Measurements from ENCODE around the gene MAFB.

MAFB gene

DNA sequence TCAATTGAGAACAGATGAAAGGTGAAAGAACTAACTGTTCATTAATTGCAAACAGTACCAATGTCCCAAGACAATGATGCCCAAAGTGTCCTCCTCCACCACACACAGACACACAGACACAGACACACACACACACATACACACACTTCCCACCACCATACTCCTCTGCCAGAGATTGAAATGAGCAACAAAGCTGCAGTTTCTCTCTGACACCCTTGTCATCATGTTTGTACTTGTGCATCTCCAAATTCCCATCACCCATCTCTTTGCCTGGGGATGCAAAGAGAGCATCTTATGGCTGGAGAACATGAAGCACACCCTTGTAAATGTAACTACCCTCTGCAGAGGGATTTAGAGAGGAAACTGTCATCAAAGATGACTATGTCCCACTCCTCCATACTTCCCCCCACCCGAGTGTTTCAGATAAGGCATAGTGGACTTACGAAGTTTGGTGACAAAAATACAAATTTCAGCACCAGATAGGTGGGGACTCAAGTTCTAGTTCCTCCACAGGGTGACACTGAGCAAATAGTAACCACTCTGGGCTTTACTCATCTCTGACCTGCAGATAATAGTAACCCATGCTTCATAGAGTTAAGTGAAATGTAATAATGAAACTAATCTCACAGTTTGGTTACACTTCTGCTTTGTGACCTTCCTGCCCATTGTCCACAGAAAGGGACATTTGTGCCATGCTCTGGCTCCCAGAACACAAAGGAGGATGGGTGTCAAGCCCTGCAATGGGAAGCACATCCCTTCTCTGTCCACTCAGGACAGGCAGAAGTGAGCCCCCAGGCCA lies 8.7 kb downstream of the MAFB start:
- no peak for DNase-seq

DNA sequence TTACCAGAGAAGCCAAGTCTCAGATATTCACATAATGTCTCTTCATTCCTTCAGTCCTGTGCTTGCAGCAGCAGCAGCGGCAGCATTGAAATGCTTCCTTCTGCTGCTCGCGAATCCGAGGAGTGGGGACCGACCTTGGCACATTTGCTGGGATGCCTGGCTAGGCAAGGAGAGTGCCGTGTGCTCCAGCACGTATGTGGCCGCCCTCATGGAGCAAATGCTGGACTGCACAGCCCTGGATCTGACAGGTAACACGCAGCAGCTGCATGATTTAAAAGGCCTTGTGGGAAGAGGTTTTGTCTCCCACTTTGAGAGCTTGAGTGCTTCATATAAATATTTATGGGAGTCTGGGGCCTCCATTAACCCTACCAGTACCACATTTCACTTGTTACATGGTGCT lies 9.9 kb downstream of the MAFB start:
- DNase-seq: no peak

DNA sequence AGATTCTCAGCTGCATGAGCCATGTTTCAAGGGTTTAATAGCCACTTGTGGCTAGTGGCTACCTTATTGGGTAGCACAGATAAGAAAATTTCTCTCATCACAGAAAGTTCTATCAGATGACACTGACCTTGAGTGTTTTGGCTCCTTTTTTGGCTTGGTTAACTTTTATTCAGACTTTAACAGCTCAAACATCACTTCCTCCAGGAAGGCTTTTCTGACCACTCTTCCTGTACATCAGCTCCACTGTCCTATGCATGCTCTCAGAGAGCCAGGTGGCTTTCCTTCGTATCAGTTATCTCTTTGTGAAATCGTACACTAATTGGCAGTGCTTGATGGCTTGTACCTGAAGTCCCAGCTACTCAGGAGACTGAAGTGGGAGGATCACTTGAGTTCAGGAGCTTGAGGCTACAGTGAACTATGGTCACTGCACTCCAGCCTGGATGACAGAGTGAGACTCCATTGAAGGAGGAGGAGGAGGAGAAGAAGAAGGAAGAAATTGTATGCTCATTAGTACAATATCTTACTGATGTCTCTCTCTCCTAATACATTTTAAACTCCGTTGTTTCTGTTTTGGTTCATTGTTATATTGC lies 10.7 kb downstream of the MAFB start:
- DNase-seq: no peak

DNA sequence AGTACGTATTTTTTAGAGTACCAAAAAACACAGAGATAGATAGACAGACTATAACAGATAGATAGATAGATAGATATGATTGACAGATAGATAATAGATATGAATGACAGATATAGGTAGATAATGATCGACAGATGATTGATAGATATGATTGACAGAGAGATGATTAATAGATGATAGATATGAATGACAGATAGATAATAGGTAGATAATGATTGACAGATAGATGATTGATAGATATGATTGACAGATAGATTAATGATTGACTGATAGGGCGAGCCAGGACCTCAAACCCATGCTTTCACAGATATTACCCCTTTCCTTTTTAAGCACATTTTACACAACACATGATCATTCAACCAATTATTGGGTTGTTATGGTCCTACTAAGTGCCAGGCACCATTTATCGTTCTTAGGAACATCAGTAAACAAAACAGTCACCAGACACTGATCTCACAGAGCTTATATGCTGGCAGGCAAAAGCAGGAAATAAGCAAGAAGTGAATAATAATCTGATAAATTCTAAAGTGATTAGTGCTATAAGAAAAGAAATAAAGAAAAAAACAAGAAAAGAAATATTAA lies 11.6 kb downstream of the MAFB start:
- DNase-seq: no peak

DNA sequence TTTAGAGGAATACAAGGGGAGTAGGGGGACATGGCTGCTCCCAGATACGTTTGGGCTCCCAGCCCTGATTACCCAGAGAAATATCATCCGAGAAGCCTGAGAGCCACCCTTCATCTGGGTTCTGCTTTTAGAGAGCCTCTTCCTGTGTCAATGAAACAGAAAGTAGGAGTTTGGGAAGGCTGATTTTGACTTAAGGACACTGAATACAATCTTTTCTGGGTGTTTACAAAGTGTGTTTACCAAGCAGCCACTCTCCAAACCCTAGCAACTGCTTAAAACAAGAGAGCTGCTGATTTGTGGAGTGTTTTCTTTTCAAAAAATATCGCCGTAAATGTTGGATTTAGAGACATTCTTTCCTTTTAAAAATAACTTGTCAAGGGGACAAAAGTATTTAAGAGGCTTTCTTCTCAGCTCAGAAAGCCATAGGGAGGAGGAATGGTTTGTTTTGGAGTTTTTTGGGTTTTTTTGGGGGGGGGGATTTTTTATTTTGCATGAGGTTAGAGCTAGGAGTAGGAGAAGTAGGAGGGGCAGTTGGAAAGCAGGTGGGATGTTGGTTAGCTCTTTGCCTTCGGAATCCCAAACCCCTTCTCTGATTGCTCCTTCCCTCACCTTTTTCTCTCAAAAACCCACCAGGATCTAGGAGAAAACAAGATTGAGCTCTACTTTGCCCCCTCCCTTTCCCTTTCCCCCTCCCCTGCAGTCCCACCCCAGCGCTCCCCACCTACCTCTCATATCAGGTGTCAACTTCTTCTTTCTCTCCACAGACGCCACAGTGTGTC lies 12.4 kb downstream of the MAFB start:
- no peak for DNase-seq

DNA sequence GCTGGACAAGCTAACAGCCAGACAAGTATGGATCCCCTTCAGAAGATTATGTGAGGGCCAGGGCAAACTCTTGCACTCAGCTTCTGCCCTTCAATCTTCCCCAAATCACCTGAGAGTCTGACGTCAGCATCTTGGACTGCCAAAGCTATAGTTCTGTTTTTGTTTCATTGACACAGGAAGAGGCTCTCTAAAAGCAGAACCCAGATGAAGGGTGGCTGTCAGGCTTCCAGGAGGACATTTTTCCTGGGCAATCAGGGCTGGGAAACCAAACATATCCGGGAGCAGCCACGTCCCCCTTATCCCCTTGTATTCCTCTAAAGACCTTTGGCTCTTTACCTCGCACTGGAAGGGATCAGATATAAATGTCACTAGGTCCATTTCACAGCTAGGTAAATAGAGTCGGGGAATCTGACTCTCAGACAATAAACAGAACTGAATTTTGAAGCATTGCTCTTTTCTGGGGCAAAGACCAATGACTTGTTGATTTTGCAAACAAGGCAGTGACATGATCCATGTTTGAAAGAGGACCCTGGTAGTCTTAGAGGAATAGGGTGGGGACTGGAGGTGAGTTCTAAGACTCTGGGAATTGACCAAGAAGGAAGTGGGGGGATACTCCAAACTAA lies 13.3 kb downstream of the MAFB start:
- DNase-seq: no peak

DNA sequence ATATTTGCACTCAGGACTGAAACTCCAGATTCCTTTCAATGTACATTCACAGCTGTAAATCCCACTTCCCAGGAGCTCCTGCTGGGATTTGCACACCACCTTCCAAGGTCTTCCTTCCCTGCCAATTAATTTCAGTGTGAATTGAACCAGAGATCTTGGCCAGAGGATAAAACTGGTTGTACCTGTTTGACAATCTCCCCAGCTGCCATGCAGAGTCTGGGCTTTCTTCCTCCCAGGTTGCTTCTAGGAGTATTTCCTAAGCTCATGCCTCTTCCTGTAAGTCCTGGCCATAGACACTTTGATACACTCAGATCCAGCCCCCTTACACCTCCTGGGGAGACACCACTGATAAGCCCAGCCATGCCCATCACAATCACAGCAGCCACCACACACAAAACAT lies 15.6 kb downstream of the MAFB start:
- no peak for DNase-seq

DNA sequence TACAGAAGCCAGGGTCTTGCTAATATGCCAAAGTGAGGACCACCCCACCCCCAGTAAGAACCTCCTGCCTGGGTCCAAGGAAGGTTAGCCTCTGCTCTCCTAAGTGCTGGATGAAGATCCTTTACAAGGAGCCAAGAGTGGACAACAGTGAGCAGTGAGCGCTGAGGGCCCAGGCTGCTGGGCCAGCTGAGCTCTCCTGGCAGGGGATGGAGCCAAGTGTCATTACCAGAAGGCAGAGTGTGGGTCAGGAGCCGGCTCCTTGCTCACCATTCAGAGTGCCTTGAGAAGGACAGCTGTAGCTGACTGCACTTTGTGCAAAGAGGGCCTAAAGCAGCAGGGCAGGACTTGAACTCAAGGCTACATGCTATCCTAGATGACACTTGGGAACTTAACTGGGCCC lies 16.9 kb downstream of the MAFB start:
- DNase-seq: no peak

DNA sequence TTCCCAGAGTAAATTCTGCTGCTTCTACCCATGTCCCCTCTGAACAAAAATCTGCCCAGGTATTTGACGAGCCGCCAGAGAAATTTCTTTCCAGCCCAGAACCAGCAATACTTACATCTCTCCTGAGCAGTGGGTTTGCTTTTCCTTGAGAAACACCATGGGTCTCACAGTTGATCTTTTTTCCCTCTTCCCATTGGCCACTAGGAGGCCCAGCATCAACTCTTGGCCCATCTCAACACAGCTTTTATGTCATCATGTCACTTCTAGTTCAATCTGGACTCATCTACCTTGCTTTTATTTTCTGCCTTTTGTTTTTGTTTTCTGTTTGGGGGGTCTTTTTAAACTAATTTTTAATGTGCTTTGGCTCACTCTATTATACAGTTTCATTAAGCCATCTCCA lies 18.8 kb downstream of the MAFB start:
- no peak for DNase-seq

DNA sequence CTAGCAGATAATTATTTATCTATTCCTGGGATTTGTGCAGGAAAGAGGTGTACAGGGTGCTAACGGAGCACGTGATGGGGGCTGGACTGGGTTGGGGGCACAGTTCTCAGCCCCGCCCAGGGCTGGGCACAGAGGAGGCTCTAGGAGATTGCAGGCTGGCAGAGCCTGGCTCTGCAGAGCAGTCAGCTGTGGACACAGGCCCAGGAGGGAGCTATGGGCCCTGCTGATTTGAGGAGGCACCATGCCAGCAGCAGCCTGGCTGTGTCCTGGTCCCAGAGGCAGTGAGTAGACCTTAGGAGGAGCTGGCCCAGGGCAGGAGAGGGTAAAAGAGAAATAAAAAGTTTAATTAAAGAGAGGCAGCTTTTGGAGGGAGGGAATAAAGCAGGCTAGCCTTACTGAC lies 19.3 kb downstream of the MAFB start:
- DNase-seq: no peak

DNA sequence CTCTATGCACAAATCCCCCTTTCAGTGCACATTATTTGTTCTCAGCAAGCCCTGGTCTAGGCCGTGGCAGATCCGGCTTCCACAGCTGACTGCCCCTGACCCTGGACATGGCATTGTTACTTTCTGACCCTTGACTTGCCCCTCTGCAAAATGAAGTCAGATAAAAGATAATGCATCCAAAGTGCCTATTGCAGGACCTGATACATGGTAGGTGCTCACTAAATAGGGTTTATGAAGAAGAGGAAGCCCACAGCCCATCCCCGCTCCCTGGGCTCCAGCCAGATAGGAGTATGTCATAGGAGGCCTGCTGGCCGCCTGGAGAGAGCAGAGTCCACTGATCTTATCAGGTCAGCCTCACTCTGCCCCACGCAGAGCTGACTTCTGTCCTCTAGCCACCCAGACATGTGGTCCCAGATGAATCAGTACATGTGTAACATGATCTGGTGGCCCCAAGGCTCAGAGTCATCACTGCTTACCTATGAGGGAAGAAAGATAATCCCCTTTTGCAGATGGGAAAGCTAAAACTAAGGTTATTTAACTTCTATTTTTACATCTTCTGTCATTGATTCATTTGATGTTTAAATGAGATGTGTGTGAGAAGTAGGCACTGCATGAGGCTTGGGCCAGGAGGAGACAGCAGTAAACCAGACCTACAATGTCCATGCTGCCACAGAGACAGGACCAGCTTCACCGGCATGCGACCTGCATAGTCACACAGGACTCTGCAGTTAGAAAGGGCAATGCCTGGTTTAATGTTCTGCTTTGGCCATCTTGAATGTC lies 20.4 kb downstream of the MAFB start:
- no peak for DNase-seq

DNA sequence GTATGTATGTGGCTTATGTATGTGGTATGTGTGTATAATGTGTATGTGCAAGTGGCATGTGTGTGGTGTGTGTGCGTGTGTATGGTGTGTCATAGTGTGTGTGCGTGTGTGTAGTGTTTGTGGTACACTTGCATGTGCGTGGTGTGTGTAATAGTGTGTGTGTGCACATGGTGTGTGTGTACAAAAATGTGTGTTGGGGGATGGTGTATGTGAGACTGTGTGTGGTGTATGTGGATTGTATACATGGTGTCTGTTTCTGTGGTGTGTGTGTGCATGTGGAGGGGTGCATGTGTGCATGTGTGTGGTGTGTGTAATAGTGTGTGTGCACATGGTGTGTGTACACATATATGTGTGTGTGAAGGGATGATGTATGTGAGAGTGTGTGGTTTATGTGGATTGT lies 21.5 kb downstream of the MAFB start:
- DNase-seq: no peak

DNA sequence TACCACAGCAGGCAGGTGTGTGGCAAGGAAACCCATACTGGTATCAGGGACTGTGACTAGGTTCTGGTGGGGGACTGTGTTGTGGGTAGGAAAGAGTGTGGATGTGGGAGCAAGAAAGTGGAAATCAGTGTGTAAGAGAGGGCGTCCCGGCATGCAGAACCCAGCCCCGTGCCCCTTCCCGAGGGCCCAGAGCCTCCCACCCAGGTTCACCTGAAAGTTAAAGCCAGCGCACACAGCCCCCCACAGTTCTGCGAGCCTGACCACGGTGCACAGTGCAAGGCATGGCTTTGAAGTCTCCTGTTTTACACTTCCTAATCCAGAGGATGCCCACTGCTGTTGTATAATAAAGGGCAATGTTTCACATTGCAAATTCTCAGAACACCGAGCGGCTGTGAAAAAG lies 22.7 kb downstream of the MAFB start:
- no peak for DNase-seq

DNA sequence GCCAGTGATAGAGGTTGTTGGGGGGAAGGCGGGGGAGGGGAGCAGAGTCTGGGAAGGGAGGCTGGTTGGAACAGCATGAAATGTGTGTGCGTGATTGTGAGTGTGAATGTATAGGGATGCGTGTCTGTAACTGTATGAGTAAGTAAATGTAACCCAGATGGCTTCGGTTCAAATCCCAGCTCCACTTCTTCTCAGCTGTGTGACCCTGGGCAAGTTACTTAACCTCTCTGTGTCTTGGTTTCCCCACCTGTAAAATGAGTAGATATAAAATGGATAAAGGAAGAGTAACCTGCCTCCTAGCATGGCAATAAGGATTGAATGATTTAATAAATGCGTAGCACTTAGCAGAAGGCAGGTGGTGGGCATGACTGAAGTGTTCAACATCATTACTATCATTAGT lies 24.1 kb downstream of the MAFB start:
- no peak for DNase-seq

DNA sequence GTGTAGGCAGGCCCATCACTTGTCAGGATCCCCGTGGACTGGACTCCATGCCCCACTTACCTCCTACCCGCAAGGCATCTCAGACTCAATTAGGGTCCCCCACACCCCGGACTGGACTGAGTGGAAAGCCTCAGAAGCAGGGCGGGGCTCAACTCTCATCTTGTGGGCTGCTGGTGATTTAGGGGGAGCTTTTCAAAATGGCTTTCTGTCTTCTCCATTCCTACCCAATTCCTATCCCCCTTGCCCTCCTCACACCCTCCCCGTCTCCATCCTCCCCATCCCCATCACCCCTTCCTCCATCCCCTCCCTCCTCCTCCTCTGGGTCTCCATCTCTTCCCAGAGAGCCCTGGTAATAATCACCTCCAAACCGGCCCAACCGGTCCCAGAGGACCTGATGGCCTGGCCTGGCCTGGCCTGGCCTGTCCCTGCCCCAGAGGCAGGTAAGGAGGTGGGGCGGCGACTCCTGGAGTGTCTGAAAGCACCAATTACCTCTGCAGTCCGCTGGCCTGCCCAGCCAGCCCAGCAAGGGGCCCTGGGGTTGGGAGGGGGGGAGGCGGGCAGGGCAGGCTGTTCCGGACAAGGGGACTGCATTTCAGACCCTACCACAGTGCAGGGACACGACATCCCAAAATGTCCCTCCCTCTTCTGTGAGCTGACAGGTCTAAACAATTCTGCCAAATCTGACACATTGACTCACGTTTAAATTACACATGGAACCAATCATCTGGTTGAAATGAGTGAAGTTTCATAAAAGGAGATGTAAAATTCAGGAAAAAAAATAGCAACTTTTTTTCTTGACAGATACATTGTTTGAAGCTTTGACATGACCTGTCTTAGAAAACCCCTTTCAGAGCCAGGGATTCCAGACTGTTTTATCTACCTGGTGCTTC lies 24.8 kb downstream of the MAFB start:
- DNase-seq: no peak

DNA sequence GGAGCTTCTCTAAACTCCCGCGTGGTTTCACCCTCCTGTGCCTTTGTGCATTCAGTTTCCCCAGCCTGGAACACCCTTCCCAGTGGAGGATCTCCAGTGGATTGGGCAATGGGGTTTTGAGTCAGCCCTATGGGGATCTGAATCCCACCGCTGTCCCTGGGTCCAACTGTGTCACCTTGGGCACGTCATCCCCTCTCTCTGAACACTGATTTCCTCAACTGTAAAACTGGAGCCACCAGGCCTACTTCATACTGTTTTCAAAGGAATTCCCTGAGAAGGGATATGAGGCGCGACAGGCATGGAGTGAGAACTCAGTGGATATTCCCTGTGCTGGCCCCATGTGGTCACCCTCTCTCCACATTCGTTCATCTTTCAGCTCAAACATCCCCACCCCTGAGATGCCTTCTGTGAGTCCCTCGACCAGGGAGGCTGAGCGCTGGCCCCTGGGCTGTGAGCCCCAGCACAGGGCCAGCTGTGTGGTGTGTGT lies 25.7 kb downstream of the MAFB start:
- no peak for DNase-seq

DNA sequence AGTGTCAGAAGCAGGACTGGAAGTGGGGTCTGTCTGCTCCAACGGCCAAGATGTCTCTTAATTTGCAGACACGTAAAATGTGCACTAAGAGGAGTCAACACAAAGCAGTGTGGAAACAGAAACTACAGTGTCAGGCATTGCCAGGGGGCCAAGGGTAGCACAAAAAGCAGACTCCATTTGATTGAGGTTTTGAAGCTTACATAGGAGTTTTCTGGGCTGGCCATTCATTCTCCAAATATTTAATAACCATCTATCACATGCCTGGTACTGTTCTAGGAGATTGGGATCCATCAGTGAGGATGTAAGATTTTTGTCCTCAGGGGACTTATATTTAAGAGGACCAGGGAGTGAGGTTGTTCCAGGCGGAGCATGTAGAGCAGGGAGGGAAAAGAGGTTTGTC lies 29.5 kb downstream of the MAFB start:
- DNase-seq: no peak

DNA sequence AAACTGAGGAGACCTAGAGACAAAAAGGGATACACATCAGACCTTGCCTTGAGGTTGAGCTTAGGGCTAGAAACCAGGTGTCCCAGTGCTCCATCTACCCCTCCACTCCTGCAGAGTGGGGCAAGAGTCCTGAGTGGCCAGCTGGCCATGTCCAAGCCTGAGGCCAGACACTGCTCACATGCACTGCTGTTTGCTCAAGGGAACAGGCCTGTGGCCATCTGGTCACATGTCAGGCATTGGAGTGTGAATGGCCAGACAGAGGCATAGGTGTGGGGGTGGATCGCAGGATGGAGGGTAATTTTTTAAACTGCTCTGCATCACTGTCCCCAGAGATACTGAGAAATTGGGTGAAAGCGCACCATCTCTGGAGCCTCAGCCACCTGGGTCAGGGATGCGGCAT lies 30.5 kb downstream of the MAFB start:
- DNase-seq: no peak

DNA sequence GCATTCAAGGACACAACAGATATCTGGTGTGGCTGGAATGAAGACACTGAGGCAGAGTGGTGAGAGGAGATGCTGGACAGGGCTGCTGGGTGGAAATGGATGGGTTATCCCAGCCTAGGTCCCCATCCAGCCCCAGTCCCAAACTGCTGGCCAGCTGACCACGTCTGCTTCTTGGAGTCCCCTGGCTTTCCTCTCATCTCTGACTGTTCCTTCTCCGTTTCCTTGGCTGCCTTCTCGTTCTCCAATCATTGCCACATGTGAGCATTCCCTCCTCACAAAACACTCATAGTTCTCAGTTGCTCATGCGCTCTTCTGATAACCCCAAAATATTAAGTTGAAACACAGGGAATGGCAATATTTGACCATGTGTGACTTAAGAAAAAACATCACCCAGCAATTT lies 31.5 kb downstream of the MAFB start:
- no peak for DNase-seq

DNA sequence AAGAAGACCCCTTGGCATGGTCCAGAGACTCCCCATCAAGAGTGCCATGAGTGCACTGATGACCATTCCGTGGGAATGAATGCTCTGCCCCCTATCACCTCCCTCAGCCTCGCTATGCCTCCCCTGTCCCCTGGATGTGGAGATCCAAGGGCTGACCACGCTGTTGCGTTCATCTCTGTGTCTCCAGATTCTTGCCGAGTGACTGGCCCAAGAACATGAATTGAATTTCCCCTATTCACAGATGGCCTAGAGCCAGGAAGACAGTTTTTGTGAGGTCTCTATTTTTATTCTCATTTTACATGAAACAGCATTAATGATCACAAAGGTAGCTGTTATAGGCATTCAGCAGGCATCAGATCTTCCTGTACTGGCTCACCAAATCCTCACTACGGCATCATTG lies 33.6 kb downstream of the MAFB start:
- no peak for DNase-seq

DNA sequence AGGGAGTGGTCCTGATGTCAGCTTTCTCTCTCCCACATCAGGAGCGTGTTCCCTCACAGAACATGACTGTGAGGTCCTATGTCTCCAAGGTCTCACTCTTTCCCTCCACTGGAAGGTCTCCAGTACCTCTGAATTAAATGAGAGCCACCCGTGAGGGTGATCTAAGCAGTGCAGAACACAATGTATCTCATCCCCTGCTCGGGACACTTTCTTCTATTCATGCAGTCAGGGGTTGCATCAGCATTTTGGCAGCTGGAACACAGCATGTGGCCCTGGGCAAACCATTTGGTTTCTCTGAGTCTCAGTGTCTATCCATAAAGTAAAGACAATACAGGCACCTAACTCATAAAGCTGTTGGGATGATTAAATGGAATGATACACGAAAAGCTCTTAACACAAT lies 34.2 kb downstream of the MAFB start:
- DNase-seq: no peak

Measured in bone marrow (tissue), 2 donors.